HEK293 (cell line): ENCODE data around the gene SYNDIG1L.
A peak's percentile ranks its signal among the peaks of the same experiment; 100 is the strongest.

Source experiments
- CTCF ChIA-PET: fragments of 350-600 bp; formaldehyde crosslinking; extraction: SDS; loops from one replicate; lab custom pipeline; 2021; ENCODE audit warnings: antibody characterized with exemption; lab: Yijun Ruan, JAX
- POLR2A ChIA-PET: fragments of 300-600 bp; formaldehyde crosslinking; extraction: SDS; loops from one replicate; lab custom pipeline; 2020; ENCODE audit warnings: antibody characterized with exemption, inconsistent platforms; lab: Yijun Ruan, JAX
- H3K27ac ChIP-seq: fragments of 200-500 bp; sonication (Bioruptor generic); 2 replicates; pipeline ENCODE4 v1.5.1; 2014; ENCODE audit warnings: low read depth, low read length, control low read depth, inconsistent platforms; ENCODE audit errors: extremely low read depth
- H3K36me3 ChIP-seq, 2 experiments: fragments of 200-500 bp in 1 of 2; sonication (Bioruptor generic) in 1 of 2; 1 replicate in 1 of 2; 2 replicates in 1 of 2; pipeline ENCODE4 v1.5.1; 2014 to 2017; ENCODE audit warnings: inconsistent platforms in 2 of 2, low read length in 2 of 2; ENCODE audit not compliant: control insufficient read depth in 2 of 2, insufficient read depth in 1 of 2
- H3K4me1 ChIP-seq: fragments of 200-500 bp; sonication (Bioruptor generic); 2 replicates; pipeline ENCODE4 v1.5.1; 2014; ENCODE audit warnings: mild to moderate bottlenecking, low read length, inconsistent platforms; ENCODE audit not compliant: control insufficient read depth, insufficient read depth
- H3K4me3 ChIP-seq: 2 replicates; pipeline ENCODE4 v1.5.1; 2011; ENCODE audit warnings: low read depth, mild to moderate bottlenecking, control low read depth, low read length, moderate library complexity
- H3K9me3 ChIP-seq: fragments of 200-500 bp; sonication (Bioruptor generic); 2 replicates; pipeline ENCODE4 v1.5.1; 2014; ENCODE audit warnings: low read depth, low read length, inconsistent platforms; ENCODE audit not compliant: control insufficient read depth, insufficient read depth
- KLF16 ChIP-seq: fragments of 450-650 bp; formaldehyde crosslinking; IDR thresholded peaks from 2 replicates; pipeline ENCODE4 v1.5.1; 2017; ENCODE audit warnings: missing biosample characterization, missing genetic modification characterization
- SCRT2 ChIP-seq: fragments of 450-650 bp; formaldehyde crosslinking; IDR thresholded peaks from 2 replicates; pipeline ENCODE4 v1.5.1; 2016; ENCODE audit warnings: missing biosample characterization, missing genetic modification characterization
- ZBTB1 ChIP-seq: fragments of 450-650 bp; formaldehyde crosslinking; IDR thresholded peaks from 2 replicates; pipeline ENCODE4 v1.5.1; 2016; ENCODE audit warnings: missing biosample characterization, missing genetic modification characterization
- ZBTB10 ChIP-seq: fragments of 450-650 bp; formaldehyde crosslinking; IDR thresholded peaks from 2 replicates; pipeline ENCODE4 v1.5.1; 2016; ENCODE audit warnings: missing biosample characterization, missing genetic modification characterization
- ZBTB26 ChIP-seq: fragments of 450-650 bp; formaldehyde crosslinking; optimal IDR thresholded peaks from 2 replicates; pipeline ENCODE3; 2016; ENCODE audit warnings: missing biosample characterization, mild to moderate bottlenecking, missing genetic modification characterization
- ZNF155 ChIP-seq: fragments of 450-650 bp; formaldehyde crosslinking; IDR thresholded peaks from 2 replicates; pipeline ENCODE4 v1.5.1; 2016; ENCODE audit warnings: missing biosample characterization, missing genetic modification characterization
- ZNF184 ChIP-seq: fragments of 450-650 bp; IDR thresholded peaks from 2 replicates; pipeline ENCODE4 v1.5.1; 2018; ENCODE audit warnings: missing biosample characterization, mild to moderate bottlenecking, missing genetic modification characterization
- ZNF280D ChIP-seq: fragments of 450-650 bp; formaldehyde crosslinking; IDR thresholded peaks from 2 replicates; pipeline ENCODE4 v1.5.1; 2016; ENCODE audit warnings: missing biosample characterization, missing genetic modification characterization
- ZNF335 ChIP-seq: fragments of 450-650 bp; formaldehyde crosslinking; conservative IDR thresholded peaks from 2 replicates; pipeline ENCODE4 v1.5.1; 2016; ENCODE audit warnings: missing biosample characterization, missing genetic modification characterization
- ZNF398 ChIP-seq: fragments of 450-650 bp; formaldehyde crosslinking; IDR thresholded peaks from 2 replicates; pipeline ENCODE4 v1.5.1; 2017; ENCODE audit warnings: missing biosample characterization, missing genetic modification characterization
- ZNF416 ChIP-seq: fragments of 450-650 bp; formaldehyde crosslinking; IDR thresholded peaks from 2 replicates; pipeline ENCODE4 v1.5.1; 2016; ENCODE audit warnings: missing biosample characterization, missing genetic modification characterization
- ZNF561 ChIP-seq: fragments of 450-650 bp; IDR thresholded peaks from 2 replicates; pipeline ENCODE4 v1.5.1; 2018; ENCODE audit warnings: missing biosample characterization, missing genetic modification characterization, borderline replicate concordance
- ZNF660 ChIP-seq: fragments of 450-650 bp; IDR thresholded peaks from 2 replicates; pipeline ENCODE4 v1.5.1; 2018; ENCODE audit warnings: missing biosample characterization, mild to moderate bottlenecking, missing genetic modification characterization
- ZNF707 ChIP-seq: fragments of 450-650 bp; formaldehyde crosslinking; IDR thresholded peaks from 2 replicates; pipeline ENCODE4 v1.5.1; 2016; ENCODE audit warnings: missing biosample characterization, missing genetic modification characterization
- ZNF76 ChIP-seq: fragments of 450-650 bp; formaldehyde crosslinking; IDR thresholded peaks from 2 replicates; pipeline ENCODE4; 2016; ENCODE audit warnings: low read depth, missing biosample characterization, missing genetic modification characterization, borderline replicate concordance
- ZNF837 ChIP-seq: fragments of 450-650 bp; formaldehyde crosslinking; IDR thresholded peaks from 2 replicates; pipeline ENCODE4 v1.5.1; 2016; ENCODE audit warnings: missing biosample characterization, missing genetic modification characterization

The SYNDIG1L gene

GRCh38 chr14:74407021-74407800 lies 18.8 kb downstream of the SYNDIG1L start (continued):
- TF ChIP-seq ZNF280D (no peak), ZNF335 (no peak), ZBTB26 (tag by site-specific recombination) (no peak), ZNF660 (tag by site-specific recombination) (no peak), ZNF76 (tag by site-specific recombination) (no peak), ZNF707 (tag by site-specific recombination) (no peak), ZBTB10 (no peak), ZNF398 (tag by site-specific recombination) (no peak), ZNF416 (no peak), KLF16 (tag by site-specific recombination) (no peak), ZBTB1 (no peak), ZNF837 (no peak), ZNF155 (tag by site-specific recombination) (no peak)

- Histone ChIP-seq H3K4me3 (no peak overlapping the region), H3K36me3 (no peaks in the 10 kb centered on the region), H3K9me3 (no peaks in the 10 kb centered on the region), H3K27ac (no peak overlapping the region), H3K4me1 (no peaks in the 10 kb centered on the region)
- ChIA-PET POLR2A (interaction anchor here (0.8 kb wide), 1 partner anchor 8 kb away, joined by 3 read pairs; no protein-coding TSS in a partner anchor), CTCF (no interaction called here)
- TF ChIP-seq SCRT2 (tag by site-specific recombination) (peak; percentile 57), ZNF561 (tag by site-specific recombination) (no peak), ZNF184 (tag by site-specific recombination) (no peak)
Measured at GRCh38 chr14:74405663-74406062, 20.3 kb downstream of the SYNDIG1L start.
